Hepatocyte (in vitro differentiated cells): Measurements from ENCODE around the gene SYT1. TPM values are rescaled to one million over a fixed set of nuclear protein-coding genes. Genes with fewer than 3 reads are reported as not detected.

Source experiments
- DNase-seq: peaks from one replicate; pipeline ENCODE4 v3.0.0-alpha.2; 2016; ENCODE audit warnings: low spot score
- H2AFZ ChIP-seq: fragments of 200-600 bp; sonication (generic); 2 replicates; pipeline ENCODE4 v1.6.0; 2016; ENCODE audit warnings: antibody characterized with exemption, mild to moderate bottlenecking
- H3K27ac ChIP-seq: fragments of 200-600 bp; sonication (generic); 2 replicates; pipeline ENCODE4 v1.5.1; 2016; ENCODE audit warnings: mild to moderate bottlenecking
- H3K27me3 ChIP-seq: fragments of 200-600 bp; sonication (generic); 2 replicates; pipeline ENCODE4 v1.6.1; 2016
- H3K36me3 ChIP-seq: fragments of 200-600 bp; sonication (generic); replicated peaks from 2 replicates; pipeline ENCODE4 v1.5.1; 2016; ENCODE audit warnings: low read depth; ENCODE audit not compliant: insufficient read depth
- H3K4me1 ChIP-seq: fragments of 200-600 bp; sonication (generic); 2 replicates; pipeline ENCODE4 v1.5.1; 2016; ENCODE audit warnings: mild to moderate bottlenecking, moderate library complexity; ENCODE audit not compliant: insufficient read depth
- H3K4me2 ChIP-seq: fragments of 200-600 bp; sonication (generic); 2 replicates; pipeline ENCODE4 v1.6.0; 2016
- H3K4me3 ChIP-seq: fragments of 200-600 bp; sonication (generic); 2 replicates; pipeline ENCODE4 v1.5.1; 2016; ENCODE audit warnings: mild to moderate bottlenecking
- H3K79me2 ChIP-seq: fragments of 200-600 bp; sonication (generic); 2 replicates; pipeline ENCODE4 v1.6.0; 2017; ENCODE audit warnings: mild to moderate bottlenecking
- H3K9me2 ChIP-seq: fragments of 200-600 bp; sonication (generic); replicated peaks from 2 replicates; pipeline ENCODE4 v1.6.0; 2017; ENCODE audit warnings: mild to moderate bottlenecking; ENCODE audit not compliant: insufficient read depth
- H3K9me3 ChIP-seq: fragments of 200-600 bp; sonication (generic); 2 replicates; pipeline ENCODE4 v1.5.1; 2016; ENCODE audit warnings: low read depth, mild to moderate bottlenecking
- H4K20me1 ChIP-seq: fragments of 200-600 bp; sonication (generic); 2 replicates; pipeline ENCODE4 v1.6.0; 2016; ENCODE audit warnings: mild to moderate bottlenecking; ENCODE audit not compliant: insufficient read depth, poor library complexity, severe bottlenecking
- EZH2 ChIP-seq: fragments of 200-600 bp; sonication (generic); IDR thresholded peaks from 2 replicates; pipeline ENCODE4 v1.6.1; 2016; ENCODE audit warnings: antibody characterized with exemption, mild to moderate bottlenecking, borderline replicate concordance
- EZH2phosphoT487 ChIP-seq: fragments of 200-600 bp; sonication (generic); IDR thresholded peaks from one replicate; pipeline ENCODE4 v1.6.1; 2018; ENCODE audit warnings: antibody characterized with exemption, mild to moderate bottlenecking, low read depth, moderate library complexity; ENCODE audit not compliant: unreplicated experiment, severe bottlenecking
- WGBS: methylation state at CpG from one replicate; pipeline ENCODE4 v1.1.6; 2016; ENCODE audit warnings: low lambda C conversion rate; ENCODE audit errors: missing lambda C conversion rate; 5-methylcytosine and 5-hydroxymethylcytosine counted together
- polyA plus RNA-seq: library from polyadenylated mRNA; unstranded; fragments of >200 nt; fragmentation: Nextera tagmentation; extraction: Ambion mirVana; gene quantifications from 2 replicates; pipeline ENCODE4 v1.2.1, GENCODE V29; 2016
- total RNA-seq: library from RNA; depleted of rRNA; stranded (reverse); fragments of >200 nt; gene quantifications from 2 replicates; pipeline ENCODE4 v1.2.3, GENCODE V29; 2014
- TF ChIP-seq, protein P1 (sequence below): fragments of 200-600 bp; sonication (generic); IDR thresholded peaks from 2 replicates; pipeline ENCODE4 v1.5.1; 2016; ENCODE audit warnings: antibody characterized with exemption, mild to moderate bottlenecking; ENCODE audit not compliant: poor library complexity

Gene SYT1
- total and polyA plus RNA-seq, 2 experiments from 2014 or later = 1.3 to 2.5 TPM

DNA sequence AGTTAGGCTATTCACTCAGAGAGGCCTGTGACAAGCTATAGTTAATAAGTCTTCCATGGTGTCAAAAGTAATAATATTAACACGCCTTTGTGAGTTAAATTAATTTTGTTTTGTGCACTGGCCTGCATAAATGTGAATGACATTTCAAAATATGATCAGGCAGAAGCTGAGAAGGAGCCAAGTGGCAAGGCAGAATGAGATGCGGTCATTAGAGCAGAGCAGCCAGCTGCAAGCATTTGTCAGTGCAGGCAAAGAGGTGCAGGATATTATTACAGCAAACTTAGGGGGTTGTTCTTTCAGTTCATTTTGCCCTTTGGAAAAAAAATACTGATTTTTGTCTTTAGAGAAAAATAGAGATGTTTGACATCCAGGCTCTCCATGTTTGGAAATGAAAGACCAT lies 461.6 kb downstream of the SYT1 start:
- Histone ChIP-seq H3K27ac (no peak overlapping the region), H3K4me2 (no peak overlapping the region), H2AFZ (no peak overlapping the region), H3K9me3 (no peaks in the 10 kb centered on the region), H3K9me2 (no peaks in the 10 kb centered on the region), H3K4me3 (no peak overlapping the region), H4K20me1 (no peaks in the 10 kb centered on the region), H3K36me3 (no peaks in the 10 kb centered on the region), H3K79me2 (no peaks in the 10 kb centered on the region), H3K27me3 (no peaks in the 10 kb centered on the region), H3K4me1 (no peaks in the 10 kb centered on the region)
- 84% methylated on average over 2 of the region's 2 CpGs for WGBS
- no peak for DNase-seq
- no peak for TF ChIP-seq EZH2phosphoT487
- no peak for TF ChIP-seq EZH2
- TF ChIP-seq, protein P1, sequence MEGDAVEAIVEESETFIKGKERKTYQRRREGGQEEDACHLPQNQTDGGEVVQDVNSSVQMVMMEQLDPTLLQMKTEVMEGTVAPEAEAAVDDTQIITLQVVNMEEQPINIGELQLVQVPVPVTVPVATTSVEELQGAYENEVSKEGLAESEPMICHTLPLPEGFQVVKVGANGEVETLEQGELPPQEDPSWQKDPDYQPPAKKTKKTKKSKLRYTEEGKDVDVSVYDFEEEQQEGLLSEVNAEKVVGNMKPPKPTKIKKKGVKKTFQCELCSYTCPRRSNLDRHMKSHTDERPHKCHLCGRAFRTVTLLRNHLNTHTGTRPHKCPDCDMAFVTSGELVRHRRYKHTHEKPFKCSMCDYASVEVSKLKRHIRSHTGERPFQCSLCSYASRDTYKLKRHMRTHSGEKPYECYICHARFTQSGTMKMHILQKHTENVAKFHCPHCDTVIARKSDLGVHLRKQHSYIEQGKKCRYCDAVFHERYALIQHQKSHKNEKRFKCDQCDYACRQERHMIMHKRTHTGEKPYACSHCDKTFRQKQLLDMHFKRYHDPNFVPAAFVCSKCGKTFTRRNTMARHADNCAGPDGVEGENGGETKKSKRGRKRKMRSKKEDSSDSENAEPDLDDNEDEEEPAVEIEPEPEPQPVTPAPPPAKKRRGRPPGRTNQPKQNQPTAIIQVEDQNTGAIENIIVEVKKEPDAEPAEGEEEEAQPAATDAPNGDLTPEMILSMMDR = no peak

DNA sequence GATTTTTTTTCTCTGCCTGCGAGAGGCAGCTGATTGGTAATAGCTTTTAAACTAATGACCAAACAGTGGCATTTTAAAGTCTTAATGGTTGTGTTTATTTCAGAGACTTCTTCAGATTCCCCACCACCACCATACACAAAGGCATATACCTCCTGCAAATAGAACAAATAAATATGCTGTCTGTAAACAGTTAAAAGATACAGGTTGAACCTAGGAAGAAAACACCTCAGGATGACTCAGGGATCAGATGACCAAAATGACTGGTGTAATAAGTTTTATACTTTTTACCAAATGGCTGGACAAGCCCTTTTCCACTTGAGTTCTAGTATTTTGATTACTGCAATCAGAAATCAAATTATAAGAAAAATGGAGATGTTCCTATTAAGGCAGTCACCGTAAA lies 462.1 kb downstream of the SYT1 start:
- Histone ChIP-seq H3K4me3 (no peak overlapping the region), H3K4me1 (no peaks in the 10 kb centered on the region), H3K27ac (no peak overlapping the region), H3K79me2 (no peaks in the 10 kb centered on the region), H2AFZ (no peak overlapping the region), H3K27me3 (no peaks in the 10 kb centered on the region), H3K36me3 (no peaks in the 10 kb centered on the region), H4K20me1 (no peaks in the 10 kb centered on the region), H3K9me3 (no peaks in the 10 kb centered on the region), H3K9me2 (no peaks in the 10 kb centered on the region), H3K4me2 (no peak overlapping the region)
- WGBS = 97% methylated on average over 2 of the region's 2 CpGs
- no peak for DNase-seq
- TF ChIP-seq EZH2phosphoT487 (no peak), EZH2 (no peak)
- TF ChIP-seq, protein P1 = no peak

DNA sequence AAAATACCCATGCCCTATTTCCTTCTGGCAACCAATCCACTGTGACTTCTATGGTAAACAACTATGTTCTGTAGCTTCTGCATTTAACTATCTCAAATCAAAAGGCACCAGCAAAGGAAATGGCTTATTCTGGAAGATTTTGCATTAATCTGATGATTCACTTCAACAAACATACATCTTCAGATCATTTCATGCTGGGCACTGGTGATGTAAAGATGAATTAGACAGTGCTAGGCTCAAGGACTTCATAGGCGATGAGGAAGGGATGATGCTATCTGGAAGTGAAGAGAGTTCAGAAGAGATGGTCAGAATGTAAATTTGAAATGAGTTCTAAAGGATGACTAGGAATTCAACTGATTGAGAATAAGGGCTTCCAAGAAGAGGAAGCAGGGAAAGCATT lies 462.9 kb downstream of the SYT1 start:
- no peak overlapping the region for H3K4me2 ChIP-seq
- no peak for DNase-seq
- no peaks in the 10 kb centered on the region for H4K20me1 ChIP-seq
- TF ChIP-seq EZH2phosphoT487 = no peak
- TF ChIP-seq, protein P1 = no peak
- TF ChIP-seq EZH2 = no peak
- no peaks in the 10 kb centered on the region for H3K4me1 ChIP-seq
- H3K4me3 ChIP-seq = no peak overlapping the region
- H3K9me2 ChIP-seq = no peaks in the 10 kb centered on the region
- WGBS = 92% methylated on average over 1 of the region's 1 CpG
- no peaks in the 10 kb centered on the region for H3K27me3 ChIP-seq
- H3K9me3 ChIP-seq = no peaks in the 10 kb centered on the region
- H3K79me2 ChIP-seq = no peaks in the 10 kb centered on the region
- H3K36me3 ChIP-seq = no peaks in the 10 kb centered on the region
- no peak overlapping the region for H3K27ac ChIP-seq
- H2AFZ ChIP-seq = no peak overlapping the region

DNA sequence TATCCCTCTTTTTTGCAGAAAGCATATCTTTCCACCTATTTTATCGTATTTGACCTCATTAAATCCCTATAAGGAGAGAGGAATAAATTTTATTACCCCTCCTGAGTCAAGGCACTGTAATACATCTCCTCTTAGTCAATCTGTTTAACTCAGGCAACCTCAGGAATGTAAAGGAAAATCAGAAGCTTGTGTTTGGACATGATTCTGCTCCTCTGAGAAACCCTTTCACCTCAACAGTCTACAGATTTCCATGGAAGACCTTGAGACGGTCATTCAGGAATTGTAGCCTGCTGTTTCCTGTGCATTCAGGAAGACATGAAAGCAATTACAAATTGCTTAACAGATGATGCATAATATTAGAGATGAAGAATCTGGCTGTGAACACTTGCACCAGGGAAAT lies 465.4 kb downstream of the SYT1 start:
- Histone ChIP-seq H3K4me1 (no peaks in the 10 kb centered on the region), H3K9me2 (no peaks in the 10 kb centered on the region), H3K4me2 (no peak overlapping the region), H3K36me3 (no peaks in the 10 kb centered on the region), H3K79me2 (no peaks in the 10 kb centered on the region), H3K4me3 (no peak overlapping the region), H2AFZ (no peak overlapping the region), H4K20me1 (no peaks in the 10 kb centered on the region), H3K27ac (no peak overlapping the region), H3K27me3 (no peaks in the 10 kb centered on the region), H3K9me3 (no peaks in the 10 kb centered on the region)
- no peak for DNase-seq
- WGBS = 87% methylated on average over 2 of the region's 2 CpGs
- TF ChIP-seq EZH2 = no peak
- no peak for TF ChIP-seq EZH2phosphoT487
- TF ChIP-seq, protein P1 = no peak
